GM12873 (cell line): Measurements from ENCODE around the gene C12orf60.

Experiments used
- TF ChIP-seq, protein P1 (sequence below): IDR thresholded peaks from 2 replicates; pipeline ENCODE4 v1.5.1; 2012; ENCODE audit warnings: low read depth, mild to moderate bottlenecking, moderate library complexity, low read length, control low read depth; ENCODE audit not compliant: insufficient read depth; ENCODE audit errors: missing control alignments

Gene C12orf60

DNA sequence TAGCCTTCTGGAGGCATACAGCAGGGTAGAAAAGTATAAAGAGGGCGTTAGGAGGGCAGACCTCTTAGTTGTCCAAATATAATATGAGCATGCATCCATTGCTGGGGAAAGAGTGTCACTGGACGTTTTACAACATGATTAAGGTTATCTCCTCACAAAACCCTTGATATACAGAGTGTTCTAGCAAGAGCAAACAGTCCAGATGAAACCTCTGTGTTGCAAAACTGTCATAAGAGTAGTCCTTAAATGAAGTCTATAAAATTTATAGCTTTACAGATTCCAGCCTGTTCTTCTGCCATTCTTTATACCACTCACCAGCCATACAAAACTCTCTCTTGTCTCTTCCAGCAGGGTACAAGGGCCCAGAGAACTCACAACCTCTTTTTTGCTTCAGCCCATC lies 21.9 kb upstream of the C12orf60 start:
- TF ChIP-seq, protein P1, sequence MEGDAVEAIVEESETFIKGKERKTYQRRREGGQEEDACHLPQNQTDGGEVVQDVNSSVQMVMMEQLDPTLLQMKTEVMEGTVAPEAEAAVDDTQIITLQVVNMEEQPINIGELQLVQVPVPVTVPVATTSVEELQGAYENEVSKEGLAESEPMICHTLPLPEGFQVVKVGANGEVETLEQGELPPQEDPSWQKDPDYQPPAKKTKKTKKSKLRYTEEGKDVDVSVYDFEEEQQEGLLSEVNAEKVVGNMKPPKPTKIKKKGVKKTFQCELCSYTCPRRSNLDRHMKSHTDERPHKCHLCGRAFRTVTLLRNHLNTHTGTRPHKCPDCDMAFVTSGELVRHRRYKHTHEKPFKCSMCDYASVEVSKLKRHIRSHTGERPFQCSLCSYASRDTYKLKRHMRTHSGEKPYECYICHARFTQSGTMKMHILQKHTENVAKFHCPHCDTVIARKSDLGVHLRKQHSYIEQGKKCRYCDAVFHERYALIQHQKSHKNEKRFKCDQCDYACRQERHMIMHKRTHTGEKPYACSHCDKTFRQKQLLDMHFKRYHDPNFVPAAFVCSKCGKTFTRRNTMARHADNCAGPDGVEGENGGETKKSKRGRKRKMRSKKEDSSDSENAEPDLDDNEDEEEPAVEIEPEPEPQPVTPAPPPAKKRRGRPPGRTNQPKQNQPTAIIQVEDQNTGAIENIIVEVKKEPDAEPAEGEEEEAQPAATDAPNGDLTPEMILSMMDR = no peak

DNA sequence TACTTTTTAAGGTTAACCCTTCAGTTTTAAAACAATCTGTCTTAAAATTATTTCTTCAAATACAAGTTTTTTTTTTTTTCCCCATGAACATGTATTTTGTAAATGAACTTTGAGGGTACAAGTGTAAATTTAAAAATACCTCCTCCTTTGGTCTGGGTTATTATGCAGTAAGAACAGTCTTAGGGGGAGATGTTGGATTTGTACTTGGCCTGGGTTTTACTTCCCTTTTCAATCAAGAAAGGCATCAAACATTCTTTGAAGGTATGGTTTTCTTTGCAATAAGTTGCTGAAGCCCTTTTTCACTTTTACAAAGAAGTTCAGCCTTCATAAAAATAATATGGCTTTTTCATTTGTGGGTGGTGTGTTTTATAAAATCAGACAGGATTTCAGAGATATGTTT lies 20.7 kb upstream of the C12orf60 start:
- TF ChIP-seq, protein P1 = no peak

DNA sequence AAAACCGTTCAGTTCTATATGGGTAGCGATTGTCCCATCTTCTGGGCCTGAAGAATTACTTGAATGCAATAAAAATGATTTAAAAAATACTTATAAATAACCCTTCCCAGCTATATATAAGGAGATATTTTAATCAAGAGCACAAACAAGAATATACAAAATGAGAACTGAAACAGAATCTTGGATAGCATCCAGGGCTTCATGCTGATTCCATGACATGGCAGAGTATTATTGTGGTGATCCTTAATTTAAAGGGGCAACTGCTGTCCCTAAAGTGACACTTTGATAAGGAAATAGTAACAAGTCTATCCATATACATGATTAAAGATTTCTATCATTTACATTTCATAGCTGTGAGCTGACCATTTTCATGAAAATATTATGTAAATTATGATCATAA lies 19.0 kb upstream of the C12orf60 start:
- TF ChIP-seq, protein P1 = no peak

DNA sequence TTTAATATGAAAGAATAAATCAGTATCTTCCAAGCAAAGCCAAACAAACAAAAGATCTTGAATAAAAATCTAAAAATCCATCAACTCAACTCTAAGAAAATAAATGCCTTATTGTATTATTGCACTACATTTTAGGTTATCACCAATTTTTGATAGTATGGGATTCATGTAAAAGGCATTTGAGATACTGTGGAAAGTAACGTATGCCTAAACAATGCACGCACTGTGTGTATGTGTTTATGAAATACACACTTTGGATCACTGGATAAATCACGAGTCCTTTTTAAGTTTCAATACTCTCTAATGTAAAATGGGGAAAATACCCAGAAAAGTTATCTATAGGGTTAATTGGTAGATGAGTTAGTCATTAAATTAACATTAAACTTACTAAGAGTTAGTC lies 17.9 kb upstream of the C12orf60 start:
- TF ChIP-seq, protein P1 = no peak

DNA sequence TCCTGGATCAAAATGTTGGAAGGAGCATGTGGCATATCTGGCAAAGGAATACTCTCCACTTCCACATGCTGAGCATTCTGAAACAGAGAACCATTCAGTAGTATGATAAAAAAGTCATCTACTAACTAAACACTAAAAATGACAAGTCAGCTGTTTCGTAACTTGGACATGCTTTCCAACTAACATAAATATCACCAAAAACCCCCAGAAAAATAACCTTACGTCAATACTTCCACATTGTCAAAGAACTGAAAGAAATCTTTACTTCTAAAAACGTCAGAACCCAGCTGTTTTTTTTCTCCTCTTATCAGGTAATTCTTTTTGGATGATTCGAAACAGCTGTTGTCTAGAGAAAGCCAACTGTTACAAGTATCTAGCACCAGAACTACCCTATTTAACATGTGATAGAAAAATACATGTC lies 8.4 kb upstream of the C12orf60 start:
- TF ChIP-seq, protein P1 = no peak

DNA sequence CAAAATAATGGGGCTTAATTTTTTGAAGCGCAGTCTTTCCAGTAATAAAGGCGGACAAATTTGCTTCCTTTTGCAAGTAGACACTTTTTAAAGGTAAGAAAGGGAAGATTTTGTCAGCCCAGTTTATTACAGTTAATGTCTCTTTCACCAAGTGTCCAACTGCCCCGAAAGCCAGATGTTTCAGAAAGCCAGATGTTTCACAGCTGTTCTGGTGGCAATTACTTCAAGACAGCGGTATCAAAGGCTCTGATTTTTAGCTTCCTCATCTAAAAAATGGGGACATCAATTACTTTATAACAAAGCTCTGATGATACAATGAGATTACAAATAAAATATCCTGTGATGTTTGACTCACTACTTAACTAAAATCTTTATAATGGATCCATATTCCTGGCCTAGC lies 1.2 kb upstream of the C12orf60 start:
- TF ChIP-seq, protein P1 = no peak

DNA sequence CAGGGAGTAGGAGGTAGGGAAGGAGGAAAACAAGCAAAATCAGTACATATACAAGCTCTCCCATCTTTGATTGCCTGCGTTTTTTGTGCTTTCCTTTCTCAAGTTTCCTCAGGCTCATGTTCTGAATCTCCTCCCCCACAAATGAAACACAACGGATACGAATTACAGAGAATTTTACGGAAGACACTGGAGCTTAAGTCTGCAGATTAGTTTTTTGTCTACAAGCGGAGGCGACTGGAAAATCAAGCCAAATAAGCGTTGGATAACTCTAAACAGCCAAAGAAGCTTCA lies 804 bp upstream of the C12orf60 start:
- TF ChIP-seq, protein P1 = no peak

DNA sequence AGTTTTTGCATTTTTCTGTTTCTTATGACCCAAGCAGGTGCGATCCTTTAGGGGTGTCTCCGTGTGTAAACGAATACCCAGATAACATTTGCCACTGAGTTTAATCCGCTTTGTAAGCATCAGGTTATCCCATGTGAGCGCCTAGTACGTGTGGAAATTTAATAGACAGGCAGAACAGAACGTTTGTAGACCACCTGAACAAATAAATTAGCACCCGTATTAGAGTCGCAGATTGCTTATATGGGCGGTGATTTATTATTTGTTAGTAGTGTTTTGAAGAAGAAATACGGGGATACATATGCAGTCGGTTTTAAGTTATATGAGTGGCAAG lies 325 bp downstream of the C12orf60 start:
- TF ChIP-seq, protein P1 = no peak
